Measurements from ENCODE around the gene RHOH.

- TF ChIP-seq, protein P1, sequence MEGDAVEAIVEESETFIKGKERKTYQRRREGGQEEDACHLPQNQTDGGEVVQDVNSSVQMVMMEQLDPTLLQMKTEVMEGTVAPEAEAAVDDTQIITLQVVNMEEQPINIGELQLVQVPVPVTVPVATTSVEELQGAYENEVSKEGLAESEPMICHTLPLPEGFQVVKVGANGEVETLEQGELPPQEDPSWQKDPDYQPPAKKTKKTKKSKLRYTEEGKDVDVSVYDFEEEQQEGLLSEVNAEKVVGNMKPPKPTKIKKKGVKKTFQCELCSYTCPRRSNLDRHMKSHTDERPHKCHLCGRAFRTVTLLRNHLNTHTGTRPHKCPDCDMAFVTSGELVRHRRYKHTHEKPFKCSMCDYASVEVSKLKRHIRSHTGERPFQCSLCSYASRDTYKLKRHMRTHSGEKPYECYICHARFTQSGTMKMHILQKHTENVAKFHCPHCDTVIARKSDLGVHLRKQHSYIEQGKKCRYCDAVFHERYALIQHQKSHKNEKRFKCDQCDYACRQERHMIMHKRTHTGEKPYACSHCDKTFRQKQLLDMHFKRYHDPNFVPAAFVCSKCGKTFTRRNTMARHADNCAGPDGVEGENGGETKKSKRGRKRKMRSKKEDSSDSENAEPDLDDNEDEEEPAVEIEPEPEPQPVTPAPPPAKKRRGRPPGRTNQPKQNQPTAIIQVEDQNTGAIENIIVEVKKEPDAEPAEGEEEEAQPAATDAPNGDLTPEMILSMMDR (IDR thresholded peaks at IDR 0.05): no peak
- no peak for TF ChIP-seq POLR2A (IDR thresholded peaks at IDR 0.05)
Observed at GRCh38 chr4:40240040-40240653, 43.3 kb downstream of the RHOH start.
